NOMO-1 treated with DMSO at 0.1 percent for 48 hours (cell line): ENCODE data around the gene RDH11.
"Not testable (repeated sequence)": the region's sequence is repeated elsewhere in the genome, so short reads cannot be mapped to it uniquely, and the experiment has no call there.

ENCODE experiments used
- DNase-seq: peaks from one replicate; lab custom pipeline; 2025; ENCODE audit not compliant: unreplicated experiment; lab: John Stamatoyannopoulos, UW

Gene RDH11, protein sequence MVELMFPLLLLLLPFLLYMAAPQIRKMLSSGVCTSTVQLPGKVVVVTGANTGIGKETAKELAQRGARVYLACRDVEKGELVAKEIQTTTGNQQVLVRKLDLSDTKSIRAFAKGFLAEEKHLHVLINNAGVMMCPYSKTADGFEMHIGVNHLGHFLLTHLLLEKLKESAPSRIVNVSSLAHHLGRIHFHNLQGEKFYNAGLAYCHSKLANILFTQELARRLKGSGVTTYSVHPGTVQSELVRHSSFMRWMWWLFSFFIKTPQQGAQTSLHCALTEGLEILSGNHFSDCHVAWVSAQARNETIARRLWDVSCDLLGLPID

DNA sequence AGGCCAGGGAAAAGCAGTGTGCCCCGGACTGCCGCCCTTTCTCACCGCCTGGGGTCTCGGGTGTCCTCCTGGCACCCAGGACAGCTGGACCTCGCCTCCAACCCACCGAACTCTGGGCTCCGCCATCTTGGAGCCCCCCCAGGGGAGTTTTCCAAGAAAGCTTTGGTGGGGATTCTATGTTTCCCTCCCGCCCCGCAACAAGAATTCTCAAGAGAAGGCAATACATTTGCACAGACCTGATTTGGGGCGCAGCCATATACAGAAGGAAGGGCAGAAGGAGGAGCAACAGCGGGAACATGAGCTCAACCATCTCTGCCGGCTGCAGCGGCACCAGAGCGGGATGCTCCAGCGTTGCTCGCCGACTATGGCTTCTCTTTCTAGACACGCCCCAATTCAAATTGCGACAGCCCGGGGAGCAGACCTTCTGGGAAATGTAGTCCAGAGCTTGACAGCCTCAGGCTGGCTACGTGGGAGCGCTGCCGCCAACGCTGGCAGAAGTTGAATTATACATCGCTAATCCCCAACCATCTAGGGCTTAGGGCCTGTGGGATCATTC lies at the start of gene RDH11:
TSS of gene RDH11 (minus strand) at position 371 of the 556 bp plus-strand sequence. CDS start at position 310, 61 bp downstream.
- peak; percentile 95 for DNase-seq

DNA sequence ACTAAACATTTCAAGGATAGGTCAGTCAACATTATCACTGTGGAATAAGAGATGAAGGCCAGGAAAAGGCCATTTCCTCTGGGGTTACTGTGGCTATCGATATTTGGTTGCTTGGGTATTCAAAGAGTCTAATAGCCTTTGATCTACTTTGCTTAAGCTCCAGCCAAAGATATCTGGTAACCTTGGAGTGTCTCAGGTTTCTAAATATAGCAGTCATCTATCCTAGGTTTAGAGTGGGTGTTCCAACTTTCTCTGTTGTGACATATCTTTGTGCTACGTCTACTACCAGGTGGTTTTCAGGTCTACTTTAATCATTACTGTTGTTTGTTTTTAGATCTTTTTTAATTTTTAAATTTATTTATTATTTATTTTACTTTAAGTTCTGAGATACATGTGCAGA lies 48.5 kb upstream of the RDH11 start:
- no peak for DNase-seq

DNA sequence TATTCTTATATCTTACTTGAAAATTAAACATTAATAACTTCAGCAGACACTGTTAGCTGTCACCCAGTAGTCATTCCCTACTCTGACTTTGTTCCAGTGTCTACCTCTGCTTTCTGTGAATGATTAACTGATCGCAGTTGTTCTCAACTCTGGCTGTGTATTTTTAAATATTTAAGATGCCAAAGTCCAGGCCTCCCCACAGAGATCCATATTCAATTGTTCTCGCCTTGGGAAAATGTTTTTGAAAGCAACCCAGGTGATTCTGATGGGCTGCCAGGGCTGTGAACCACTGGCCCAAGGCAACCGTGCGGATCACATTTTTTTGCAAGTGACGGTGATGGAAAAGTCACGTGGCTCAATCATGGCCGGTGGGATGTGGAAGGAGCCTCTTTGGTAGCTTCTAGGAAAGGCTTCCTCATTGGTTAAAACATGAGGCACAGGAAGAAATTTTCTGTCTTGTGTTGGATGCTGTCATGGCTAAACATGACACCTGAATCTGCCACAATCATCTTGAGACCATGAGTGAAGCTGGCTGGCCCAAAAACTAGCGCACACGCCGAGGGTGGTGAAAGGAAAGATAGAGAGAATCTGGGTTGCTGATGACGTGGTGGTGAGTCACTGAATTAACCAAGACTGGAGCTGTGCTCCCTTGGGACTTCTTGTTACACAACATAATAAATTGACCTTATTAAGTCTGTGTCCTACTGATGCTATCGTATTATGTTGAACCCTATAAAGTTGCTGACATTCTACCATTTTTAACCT lies 43.4 kb upstream of the RDH11 start:
- DNase-seq, result peak; percentile 49

DNA sequence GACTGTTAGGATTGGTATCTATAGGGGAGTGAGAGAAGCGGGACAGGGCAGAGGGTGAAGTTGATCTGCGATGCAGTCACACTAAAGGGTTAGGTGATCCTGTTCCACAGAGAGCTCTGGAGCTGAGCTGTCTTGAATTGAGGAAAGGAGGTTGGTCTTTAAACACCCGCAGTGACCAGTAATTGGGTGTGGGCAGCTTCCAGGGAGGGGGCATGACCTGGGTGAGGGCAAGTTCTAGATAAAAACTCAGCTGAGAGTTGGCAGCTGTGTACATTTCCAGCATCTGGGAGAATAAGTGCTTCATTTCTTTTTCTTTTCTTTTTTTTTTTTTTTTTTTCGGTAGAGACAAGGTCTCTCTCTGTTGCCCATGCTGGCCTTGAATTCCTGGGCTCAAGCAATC lies 41.2 kb upstream of the RDH11 start:
- no peak for DNase-seq

DNA sequence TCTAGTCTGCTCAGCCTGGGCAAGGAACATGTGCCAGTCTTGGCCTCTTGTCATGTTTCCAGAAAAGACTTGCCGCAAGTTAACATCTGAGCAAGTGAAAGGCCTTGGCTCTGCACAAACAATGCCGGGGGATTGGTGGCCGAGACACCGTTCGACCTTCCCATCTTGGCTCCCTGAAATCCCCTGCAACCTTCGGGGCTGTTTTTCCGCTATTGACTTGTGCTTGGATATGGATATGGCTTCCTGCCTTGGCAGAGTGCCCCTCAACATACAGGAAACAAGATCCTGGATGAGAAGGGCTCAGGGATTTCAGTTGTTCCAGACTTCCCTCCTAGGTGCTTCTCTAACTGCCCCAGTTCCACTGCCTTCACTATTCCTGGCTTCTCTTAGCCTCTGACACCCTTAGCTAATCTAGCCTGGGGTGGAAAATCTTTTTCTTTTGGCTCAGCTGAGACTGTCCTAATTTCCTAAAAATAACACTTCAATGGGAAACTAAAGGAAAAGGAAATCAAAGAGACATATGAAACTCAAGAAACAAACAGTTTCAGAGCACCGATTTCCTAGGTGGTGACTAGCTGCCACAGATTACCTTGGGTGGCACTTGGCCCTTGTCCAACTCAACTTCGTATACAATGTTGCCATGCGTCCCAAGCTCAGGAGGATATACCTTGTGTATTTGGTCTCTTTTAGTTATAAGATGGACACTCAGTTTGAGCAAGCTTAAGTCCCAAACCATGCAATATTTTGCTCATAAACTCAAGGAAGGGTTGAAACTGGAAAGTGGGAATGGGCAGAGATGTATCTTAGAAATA lies 40.0 kb upstream of the RDH11 start:
- no peak for DNase-seq

DNA sequence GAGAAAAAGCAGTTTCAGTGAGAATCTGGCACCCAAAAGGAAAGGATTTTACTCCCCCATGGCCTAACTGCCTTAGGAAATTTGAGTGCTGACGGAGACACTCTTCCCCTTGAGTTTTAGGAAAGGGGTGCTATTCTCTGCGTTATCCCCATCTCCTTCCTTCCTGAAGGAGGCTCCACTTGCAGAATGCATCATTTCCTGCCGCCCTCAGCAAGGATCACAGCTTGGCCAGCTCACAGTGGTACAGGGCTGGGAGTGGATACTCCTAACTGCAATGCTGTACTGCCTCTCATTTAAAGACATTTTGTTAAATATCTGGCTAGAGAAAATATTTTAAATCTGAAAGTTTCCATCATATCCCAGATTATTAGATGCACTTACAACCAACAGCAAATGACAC lies 39.1 kb upstream of the RDH11 start:
- no peak for DNase-seq

DNA sequence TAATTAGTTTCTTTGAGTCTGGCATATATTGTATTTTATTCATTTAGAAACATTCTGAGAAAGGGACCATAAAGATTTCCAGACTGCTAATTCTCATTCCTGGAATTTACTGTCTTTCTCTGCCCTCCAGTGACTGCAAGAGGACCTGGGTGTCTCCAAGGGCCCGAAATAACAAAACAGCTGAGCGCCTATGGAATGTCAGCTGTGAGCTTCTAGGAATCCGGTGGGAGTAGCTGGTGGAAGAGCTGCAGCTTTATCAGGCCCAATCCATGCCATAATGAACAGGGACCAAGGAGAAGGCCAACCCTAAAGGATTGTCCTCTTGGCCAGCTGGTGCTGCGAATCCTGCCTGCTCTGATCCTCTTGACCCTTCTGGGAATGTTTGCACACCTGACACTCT lies 38.1 kb upstream of the RDH11 start:
- DNase-seq, result no peak

DNA sequence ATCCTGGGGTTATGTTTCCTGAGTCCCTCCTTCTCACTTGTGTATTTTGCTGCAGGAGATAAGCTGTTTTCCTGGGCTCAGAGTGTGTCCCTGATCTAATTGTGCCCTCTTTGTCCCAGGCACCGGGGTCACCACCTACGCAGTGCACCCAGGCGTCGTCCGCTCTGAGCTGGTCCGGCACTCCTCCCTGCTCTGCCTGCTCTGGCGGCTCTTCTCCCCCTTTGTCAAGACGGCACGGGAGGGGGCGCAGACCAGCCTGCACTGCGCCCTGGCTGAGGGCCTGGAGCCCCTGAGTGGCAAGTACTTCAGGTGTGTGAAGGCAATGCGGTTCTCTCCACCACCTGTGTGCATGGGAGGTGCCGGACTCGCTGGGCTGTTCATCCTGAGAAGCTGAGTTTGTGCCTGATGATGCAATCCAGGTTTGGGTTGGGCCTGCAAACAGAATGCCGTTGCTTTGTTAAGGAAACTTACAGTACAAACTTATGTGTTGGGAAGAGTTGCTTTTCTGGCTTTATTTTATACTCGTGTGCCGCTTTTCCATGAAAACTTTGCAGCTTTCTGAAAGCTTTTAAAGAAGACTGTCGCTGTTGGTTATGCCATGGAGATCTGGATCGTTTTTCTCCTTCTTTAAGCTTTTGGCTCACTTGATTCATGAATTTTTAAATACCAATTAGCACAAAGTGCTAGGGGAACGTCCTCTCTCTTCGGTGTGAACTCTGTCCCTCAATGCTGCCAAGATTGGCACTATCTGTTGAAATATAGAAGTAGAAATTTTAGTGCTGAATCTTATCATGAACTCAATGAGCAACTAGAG lies 33.7 kb upstream of the RDH11 start:
- no peak for DNase-seq

DNA sequence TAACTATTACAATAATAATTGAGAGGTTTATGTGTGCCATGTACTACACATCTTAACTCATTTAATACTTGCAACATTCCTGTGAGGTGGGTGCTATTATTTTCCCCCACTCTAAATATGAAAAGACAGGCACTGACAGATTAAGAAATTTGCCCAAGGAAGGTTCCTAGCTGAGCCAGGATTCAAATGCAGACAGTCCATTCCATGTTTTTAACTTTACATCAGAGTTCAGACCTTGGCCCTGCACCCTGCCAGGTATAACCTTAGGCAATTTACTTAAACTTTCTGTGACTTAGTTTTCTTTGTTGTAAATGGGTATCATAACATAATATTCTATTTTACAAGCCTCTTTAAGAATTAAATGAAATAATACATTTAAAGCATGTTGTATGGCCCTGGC lies 32.7 kb upstream of the RDH11 start:
- no peak for DNase-seq

DNA sequence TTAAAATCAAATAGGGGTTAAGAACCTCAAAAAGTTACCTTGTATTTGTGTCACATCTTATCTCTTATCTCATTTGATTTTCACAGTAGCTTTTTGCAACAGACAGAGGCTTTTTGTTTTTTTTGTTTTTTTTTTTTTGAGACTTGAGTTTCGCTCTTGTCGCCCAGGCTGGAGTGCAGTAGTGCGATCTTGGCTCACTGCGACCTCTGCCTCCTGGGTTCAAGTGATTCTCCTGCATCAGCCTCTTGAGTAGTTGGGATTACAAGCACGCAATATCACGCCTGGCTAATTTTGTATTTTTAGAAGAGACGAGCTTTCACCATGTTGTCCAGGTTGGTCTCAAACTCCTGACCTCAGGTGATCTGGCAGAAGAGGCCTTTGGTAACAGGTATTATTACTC lies 31.8 kb upstream of the RDH11 start:
- DNase-seq, result no peak

DNA sequence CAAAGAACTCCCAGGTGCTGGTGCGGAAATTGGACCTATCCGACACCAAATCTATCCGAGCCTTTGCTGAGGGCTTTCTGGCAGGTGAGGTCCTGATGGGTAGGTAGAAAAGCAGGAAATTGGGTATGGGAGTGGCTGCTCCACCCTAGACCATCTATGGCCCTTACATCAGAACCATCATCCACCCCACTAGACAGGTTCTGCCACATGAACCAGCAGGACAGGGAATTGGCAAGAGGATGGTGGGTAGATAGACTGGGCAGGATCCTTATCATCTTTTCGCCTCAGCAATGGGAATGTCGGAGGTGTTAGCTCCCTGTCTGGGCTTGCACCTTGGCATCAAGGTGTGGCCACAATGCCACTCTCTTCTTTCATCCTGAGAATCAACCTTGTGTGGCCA lies 29.6 kb upstream of the RDH11 start:
- no peak for DNase-seq

DNA sequence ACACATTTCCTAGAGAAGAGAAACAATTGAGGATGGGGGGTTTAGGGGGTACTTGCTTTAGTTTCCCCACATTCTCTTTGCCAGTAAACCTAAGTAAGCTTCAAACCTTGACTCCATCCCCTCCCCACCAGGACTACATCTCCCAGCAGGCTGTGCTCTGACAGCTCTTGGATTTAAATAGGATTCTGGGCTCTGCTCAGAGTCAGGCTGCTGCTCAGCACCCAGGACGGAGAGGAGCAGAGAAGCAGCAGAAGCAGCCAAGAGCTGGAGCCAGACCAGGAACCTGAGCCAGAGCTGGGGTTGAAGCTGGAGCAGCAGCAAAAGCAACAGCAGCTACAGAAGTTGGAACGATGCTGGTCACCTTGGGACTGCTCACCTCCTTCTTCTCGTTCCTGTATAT lies 26.7 kb upstream of the RDH11 start:
- no peak for DNase-seq

DNA sequence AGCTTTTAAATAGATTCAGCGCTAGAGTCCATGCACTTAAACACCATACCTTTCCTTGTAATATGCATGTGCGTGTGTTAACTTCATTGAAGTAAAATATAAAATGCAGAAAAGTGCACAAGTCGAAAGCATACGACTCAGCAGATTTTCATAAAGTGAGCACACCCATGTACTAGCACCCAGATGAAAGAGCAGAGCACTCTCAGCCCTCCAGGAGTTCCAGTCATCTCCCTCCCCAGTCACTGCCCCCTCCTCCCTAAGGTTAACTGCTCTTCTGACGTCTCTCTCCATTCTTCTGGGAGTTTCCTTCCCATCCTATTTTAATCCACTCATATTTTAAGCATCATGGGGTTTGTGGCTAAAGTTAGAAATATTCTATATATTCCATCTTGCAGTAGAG lies 26.3 kb upstream of the RDH11 start:
- DNase-seq, result no peak

DNA sequence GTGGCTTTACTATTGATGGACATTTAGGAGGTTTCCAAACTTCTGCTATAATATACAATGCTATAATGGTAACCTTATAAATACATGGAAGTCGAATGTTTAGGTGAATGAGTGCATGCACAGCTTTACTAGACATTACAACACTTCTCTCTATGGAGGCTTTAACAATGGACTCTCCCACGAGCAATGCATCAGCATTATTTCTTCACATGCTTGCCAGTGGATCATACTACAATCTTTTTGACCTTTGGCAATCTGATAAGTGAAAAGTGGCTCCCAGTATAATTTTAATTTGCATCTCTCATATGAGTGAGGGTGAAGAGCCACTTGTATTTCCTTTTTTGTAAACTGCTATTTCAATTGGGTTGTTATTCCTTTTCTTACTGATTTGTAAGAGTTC lies 24.3 kb upstream of the RDH11 start:
- no peak for DNase-seq

DNA sequence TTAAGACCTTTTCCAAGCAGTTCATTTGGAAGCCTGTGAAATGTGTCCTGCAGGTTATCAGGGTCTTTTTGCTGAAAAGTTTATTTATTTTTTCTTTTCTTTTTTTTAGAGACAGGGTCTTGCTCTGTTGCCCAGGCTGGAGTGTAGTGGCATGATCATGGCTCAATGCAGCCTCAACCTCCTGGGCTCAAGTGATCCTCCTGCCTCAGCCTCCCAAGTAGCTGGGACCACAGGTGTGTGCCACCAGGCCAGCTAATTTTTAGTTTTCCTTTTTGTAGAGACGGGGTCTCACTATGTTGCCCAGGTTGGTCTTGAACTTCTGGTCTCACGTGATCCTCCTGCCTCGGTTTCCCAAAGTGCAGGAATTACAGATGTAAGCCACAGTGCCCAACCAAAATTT lies 23.8 kb upstream of the RDH11 start:
- not testable (repeated sequence) for DNase-seq

DNA sequence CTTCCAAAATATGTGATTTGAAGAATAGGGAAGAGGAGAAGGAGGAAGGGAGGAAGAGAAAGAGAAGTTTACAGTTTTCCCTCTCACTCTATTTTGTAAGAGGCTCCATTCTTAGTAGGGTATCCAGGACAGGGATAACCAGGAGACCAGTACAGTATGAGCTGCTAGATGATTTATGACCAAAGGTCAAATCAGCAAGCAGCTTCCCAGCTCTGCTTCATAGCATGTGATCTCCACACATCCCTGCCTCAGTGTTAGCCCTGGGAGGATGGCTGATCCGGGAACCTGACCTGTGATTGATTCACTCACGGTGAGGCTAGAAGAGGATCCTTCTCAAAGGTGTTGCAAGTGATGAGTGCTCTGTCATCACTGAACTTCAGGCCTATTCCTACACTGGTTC lies 22.7 kb upstream of the RDH11 start:
- DNase-seq, result no peak

DNA sequence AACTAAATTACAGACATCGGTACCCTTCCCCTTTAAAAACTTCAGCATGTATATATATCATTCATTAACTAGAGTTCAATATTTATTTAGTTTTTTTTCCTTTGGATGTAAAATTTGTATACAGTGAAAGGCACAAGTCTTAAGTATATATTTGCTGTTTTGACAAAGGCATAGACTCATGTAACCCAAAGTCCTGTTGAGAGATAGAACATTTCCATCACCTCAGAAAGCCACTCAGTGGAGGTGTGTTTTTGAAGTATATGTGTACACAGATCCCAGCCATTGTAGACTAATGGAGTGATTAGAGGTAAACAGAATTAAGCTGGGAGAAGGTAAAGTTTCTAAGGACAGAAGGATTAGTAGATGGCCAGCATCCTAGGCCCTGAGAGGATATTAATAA lies 21.5 kb upstream of the RDH11 start:
- no peak for DNase-seq

DNA sequence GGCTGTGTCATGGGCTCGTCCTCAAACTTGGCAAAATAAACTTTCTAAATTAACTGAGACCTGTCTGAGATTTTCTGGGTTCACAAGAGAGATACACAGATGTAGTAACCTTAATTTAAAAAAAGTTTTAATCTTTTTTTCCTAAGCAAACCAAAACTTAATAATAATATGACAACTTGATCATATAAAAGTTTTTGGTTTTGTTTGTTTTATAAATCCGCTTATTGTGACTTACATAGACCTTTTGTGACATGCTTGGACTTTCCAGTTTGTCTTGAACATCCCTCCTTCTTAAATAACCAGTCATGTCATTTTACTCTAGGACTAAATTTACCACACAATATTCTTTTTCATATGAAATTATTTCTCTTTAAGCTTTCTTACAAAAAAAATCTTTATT lies 14.6 kb upstream of the RDH11 start:
- no peak for DNase-seq

DNA sequence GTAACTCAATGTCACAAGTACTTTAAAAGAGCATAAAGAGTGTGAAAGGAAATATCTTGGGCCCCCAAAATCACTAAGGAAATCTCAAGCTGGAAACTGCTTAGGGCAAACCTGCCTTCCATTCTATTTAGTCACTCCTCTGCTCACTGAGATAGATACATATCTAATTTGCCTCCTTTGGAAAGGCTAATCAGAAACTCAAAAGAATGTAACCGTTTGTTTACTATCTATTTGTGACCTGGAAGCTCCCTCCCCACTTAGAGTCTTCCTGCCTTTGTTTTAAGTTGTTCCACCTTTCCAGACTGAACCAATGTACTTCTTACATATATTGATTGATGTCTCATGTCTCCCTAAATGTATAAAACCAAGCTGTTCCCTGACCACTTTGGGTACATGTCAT lies 14.2 kb upstream of the RDH11 start:
- DNase-seq, result not testable (repeated sequence)

DNA sequence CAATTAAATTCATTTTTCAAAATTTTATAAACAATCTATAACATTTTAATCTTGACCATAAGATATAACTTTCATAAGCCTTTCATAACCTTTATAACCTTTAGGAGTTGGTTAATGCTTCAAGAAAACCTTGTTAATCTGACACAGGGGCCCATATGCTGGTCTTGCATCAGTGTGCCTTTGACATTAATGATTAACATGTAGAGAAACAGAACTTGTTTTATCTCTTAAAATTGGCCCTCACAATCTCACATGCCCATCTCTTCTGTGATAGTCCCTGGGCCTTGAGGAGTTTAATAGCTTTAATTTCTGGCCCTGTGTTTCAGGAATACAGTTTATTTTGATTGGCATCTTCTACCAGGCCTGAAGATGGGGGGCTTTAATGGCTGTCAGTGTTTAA lies 13.8 kb upstream of the RDH11 start:
- DNase-seq, result not testable (repeated sequence)

DNA sequence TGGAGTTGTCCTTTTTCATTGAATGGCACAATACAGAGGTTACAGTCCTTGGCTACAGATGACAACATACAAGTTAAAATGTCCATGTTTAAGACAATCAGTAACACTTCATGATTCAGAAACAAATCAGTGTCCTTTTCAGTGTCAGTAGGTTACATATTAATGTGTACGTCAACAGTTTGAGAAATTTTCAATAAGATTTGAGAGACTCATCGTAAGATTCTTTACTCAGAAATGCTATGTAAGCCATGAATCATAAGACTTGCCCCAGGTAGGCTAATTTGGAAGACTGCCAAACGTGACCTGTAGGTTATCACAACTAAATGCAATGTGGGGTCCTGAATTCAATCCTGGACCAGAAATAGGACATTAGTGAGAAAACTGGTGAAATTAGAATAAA lies 9.6 kb upstream of the RDH11 start:
- no peak for DNase-seq
